Spinal cord (tissue), 4 donors: ENCODE data around the gene TKTL1. TPM values are rescaled to one million over a fixed set of nuclear protein-coding genes. Genes with fewer than 3 reads are reported as not detected.

Experiments used
- polyA plus RNA-seq, 2 donors: library from polyadenylated mRNA; unstranded; fragments of 120-200 nt; gene quantifications; one replicate each; pipeline ENCODE4 v1.2.1, GENCODE V29; 2013; ENCODE audit not compliant: insufficient read length in 2 of 2
- total RNA-seq, 2 donors: library from RNA; depleted of rRNA in 1 of 2; stranded (reverse); fragments of 120-200 nt in 1 of 2; fragments of >200 nt in 1 of 2; gene quantifications; one replicate each; pipeline versions ENCODE4 v1.2.3 to v1.2.4, GENCODE V29; 2013 to 2014

The TKTL1 gene
- total and polyA plus RNA-seq, 4 donors: 1.9 to 22.6 (median 15.9) TPM

Other genes with a start within 250 kb of the TKTL1 start
- 10 to 100 TPM; 30.7 to 37.7 TPM for gene MECP2, start 198.1 kb upstream of the TKTL1 start, total RNA-seq
- 10 to 100 TPM; 41.8 to 43.3 TPM for gene MECP2, start 198.1 kb upstream of the TKTL1 start, polyA plus RNA-seq
- not detected for gene OPN1LW, start 151.6 kb upstream of the TKTL1 start, total RNA-seq
- not detected for gene OPN1LW, start 151.6 kb upstream of the TKTL1 start, polyA plus RNA-seq
- gene OPN1MW, start 113.2 kb upstream of the TKTL1 start, total RNA-seq: not detected
- gene OPN1MW, start 113.2 kb upstream of the TKTL1 start, polyA plus RNA-seq: not detected
- not detected for gene OPN1MW2, start 76.0 kb upstream of the TKTL1 start, total RNA-seq
- gene OPN1MW2, start 76.0 kb upstream of the TKTL1 start, polyA plus RNA-seq: not detected
- not detected for gene OPN1MW3, start 38.2 kb upstream of the TKTL1 start, total RNA-seq
- not detected for gene OPN1MW3, start 38.2 kb upstream of the TKTL1 start, polyA plus RNA-seq
- gene TEX28, start 671 bp upstream of the TKTL1 start, total RNA-seq: not detected
- gene TEX28, start 671 bp upstream of the TKTL1 start, polyA plus RNA-seq: not detected
- gene FLNA, start 78.8 kb downstream of the TKTL1 start, total RNA-seq: 100 to 1,000 TPM; 187 to 384 TPM
- gene FLNA, start 78.8 kb downstream of the TKTL1 start, polyA plus RNA-seq: 100 to 1,000 TPM; 203 to 271 TPM
- gene EMD, start 83.5 kb downstream of the TKTL1 start, total RNA-seq: 10 to 100 TPM; 14.1 to 19.5 TPM
- gene EMD, start 83.5 kb downstream of the TKTL1 start, polyA plus RNA-seq: 10 to 100 TPM; 84.4 to 88.1 TPM
- gene RPL10, start 102.6 kb downstream of the TKTL1 start, total RNA-seq: 1,000 to 10,000 TPM; 1,775 to 3,365 TPM
- 1,000 to 10,000 TPM; 2,002 to 2,049 TPM for gene RPL10, start 102.6 kb downstream of the TKTL1 start, polyA plus RNA-seq
- gene DNASE1L1, start 113.5 kb downstream of the TKTL1 start, total RNA-seq: 10 to 100 TPM; 13.4 to 24.6 TPM
- gene DNASE1L1, start 113.5 kb downstream of the TKTL1 start, polyA plus RNA-seq: 10 to 100 TPM in 1 of 2 donors, 1 to 10 TPM in 1; 9.9 to 16.4 TPM
- gene TAFAZZIN, start 115.7 kb downstream of the TKTL1 start, total RNA-seq: 10 to 100 TPM; 12.2 to 30.0 TPM
- gene TAFAZZIN, start 115.7 kb downstream of the TKTL1 start, polyA plus RNA-seq: 10 to 100 TPM; 48.4 to 65.3 TPM
- 10 to 100 TPM; 62.8 to 86.8 TPM for gene ATP6AP1, start 132.9 kb downstream of the TKTL1 start, total RNA-seq
- 100 to 1,000 TPM; 196 to 208 TPM for gene ATP6AP1, start 132.9 kb downstream of the TKTL1 start, polyA plus RNA-seq
- 100 to 1,000 TPM; 185 to 194 TPM for gene GDI1, start 141.4 kb downstream of the TKTL1 start, total RNA-seq
- gene GDI1, start 141.4 kb downstream of the TKTL1 start, polyA plus RNA-seq: 100 to 1,000 TPM; 674 to 688 TPM
- 10 to 100 TPM; 17.9 to 47.5 TPM for gene FAM50A, start 148.3 kb downstream of the TKTL1 start, total RNA-seq
- 10 to 100 TPM; 82.1 to 94.8 TPM for gene FAM50A, start 148.3 kb downstream of the TKTL1 start, polyA plus RNA-seq
- gene PLXNA3, start 162.5 kb downstream of the TKTL1 start, total RNA-seq: 10 to 100 TPM; 13.3 to 22.5 TPM
- gene PLXNA3, start 162.5 kb downstream of the TKTL1 start, polyA plus RNA-seq: 100 to 1,000 TPM in 1 of 2 donors, 10 to 100 TPM in 1; 95.0 to 127 TPM
- 10 to 100 TPM; 10.0 to 38.5 TPM for gene LAGE3, start 183.5 kb downstream of the TKTL1 start, total RNA-seq
- gene LAGE3, start 183.5 kb downstream of the TKTL1 start, polyA plus RNA-seq: 10 to 100 TPM; 43.7 to 46.2 TPM
- 10 to 100 TPM; 29.6 to 32.1 TPM for gene UBL4A, start 190.8 kb downstream of the TKTL1 start, total RNA-seq
- 10 to 100 TPM; 37.4 to 38.3 TPM for gene UBL4A, start 190.8 kb downstream of the TKTL1 start, polyA plus RNA-seq
- 10 to 100 TPM in 1 of 2 donors, 1 to 10 TPM in 1; 4.9 to 13.9 TPM for gene SLC10A3, start 194.8 kb downstream of the TKTL1 start, total RNA-seq
- gene SLC10A3, start 194.8 kb downstream of the TKTL1 start, polyA plus RNA-seq: 10 to 100 TPM in 1 of 2 donors, 1 to 10 TPM in 1; 7.9 to 10.7 TPM
- gene FAM3A, start 220.4 kb downstream of the TKTL1 start, total RNA-seq: 10 to 100 TPM; 16.1 to 32.7 TPM
- gene FAM3A, start 220.4 kb downstream of the TKTL1 start, polyA plus RNA-seq: 10 to 100 TPM; 47.2 to 60.3 TPM